H1 (cell line): Measurements from ENCODE around the gene LSM5. TPM values are rescaled to one million over a fixed set of nuclear protein-coding genes. Genes with fewer than 3 reads are reported as not detected.

Experiments used
- CTCF ChIA-PET: fragments of 300-600 bp; sonication (Branson Sonifier 250); formaldehyde crosslinking; loops from one replicate; lab custom pipeline; 2021; ENCODE audit not compliant: partially characterized antibody; lab: Charles Lee
- POLR2A ChIA-PET: fragments of 300-600 bp; sonication (Branson Sonifier 250); formaldehyde crosslinking; loops from one replicate; lab custom pipeline; 2021; ENCODE audit warnings: inconsistent platforms; ENCODE audit not compliant: partially characterized antibody; lab: Charles Lee
- DNase-seq, 2 experiments: peaks; one replicate each; pipeline versions ENCODE4 v3.0.0 to v3.0.0-alpha.2; 2010 to 2022; ENCODE audit warnings: low spot score in 2 of 2, low read depth in 1 of 2, mixed read lengths in 1 of 2
- FAIRE-seq: peaks from 2 replicates; lab custom pipeline; 2011; peaks lifted over from hg19 to GRCh38; lab: Jason Lieb, UNC
- H2AFZ ChIP-seq: 2 replicates; pipeline ENCODE4 v1.8.1; 2012; ENCODE audit warnings: low read length, inconsistent platforms
- H2AK5ac ChIP-seq: 2 replicates; pipeline ENCODE4 v1.6.1; 2013; ENCODE audit warnings: low read depth, low read length
- H2BK120ac ChIP-seq: replicated peaks from 2 replicates; pipeline ENCODE3; 2013; ENCODE audit warnings: low read depth, low read length, inconsistent platforms
- H2BK12ac ChIP-seq: 2 replicates; pipeline ENCODE4 v1.6.1; 2013; ENCODE audit warnings: low read depth, low read length
- H2BK15ac ChIP-seq: 2 replicates; pipeline ENCODE4 v1.6.1; 2013; ENCODE audit warnings: low read length
- H2BK20ac ChIP-seq: 2 replicates; pipeline ENCODE4 v1.6.1; 2013; ENCODE audit warnings: low read length
- H2BK5ac ChIP-seq: 2 replicates; pipeline ENCODE4 v1.6.1; 2013; ENCODE audit warnings: low read depth, low read length
- H3K14ac ChIP-seq: 2 replicates; pipeline ENCODE4 v1.6.1; 2013; ENCODE audit warnings: inconsistent platforms; ENCODE audit not compliant: insufficient read length
- H3K18ac ChIP-seq: 2 replicates; pipeline ENCODE4 v1.6.1; 2013; ENCODE audit warnings: low read length; ENCODE audit errors: extremely low read depth
- H3K23ac ChIP-seq: 2 replicates; pipeline ENCODE4 v1.6.1; 2013; ENCODE audit warnings: inconsistent platforms; ENCODE audit not compliant: insufficient read length
- H3K23me2 ChIP-seq: 2 replicates; pipeline ENCODE4 v1.6.1; 2013; ENCODE audit warnings: low read depth, low read length
- H3K27ac ChIP-seq: 2 replicates; pipeline ENCODE4 v1.6.1; 2011; ENCODE audit warnings: low read depth, low read length, inconsistent platforms
- H3K27me3 ChIP-seq, 4 experiments: replicated peaks in 1 of 4; 1 replicate in 1 of 4; 2 replicates in 3 of 4; pipeline versions ENCODE4 v1.6.1 to v1.8.1; 2011 to 2013; ENCODE audit warnings: low read length in 3 of 4, mild to moderate bottlenecking in 3 of 4, inconsistent platforms in 2 of 4, mixed read lengths in 2 of 4, moderate library complexity in 1 of 4; ENCODE audit not compliant: control insufficient read depth in 3 of 4, insufficient read depth in 3 of 4; ENCODE audit errors: extremely low read depth in 1 of 4
- H3K36me3 ChIP-seq, 4 experiments: 2 replicates each; pipeline versions ENCODE4 v1.6.1 to v1.8.1; 2011 to 2013; ENCODE audit warnings: mild to moderate bottlenecking in 4 of 4, low read length in 3 of 4, moderate library complexity in 2 of 4, control low read depth in 1 of 4, inconsistent platforms in 1 of 4; ENCODE audit not compliant: insufficient read depth in 4 of 4, control insufficient read depth in 2 of 4
- H3K4ac ChIP-seq: replicated peaks from 2 replicates; pipeline ENCODE3; 2013; ENCODE audit warnings: low read length, low read depth, mixed read lengths, inconsistent platforms; ENCODE audit not compliant: insufficient read length
- H3K4me1 ChIP-seq, 4 experiments: replicated peaks in 1 of 4; 1 replicate in 1 of 4; 2 replicates in 3 of 4; pipeline versions ENCODE4 v1.6.1 to v1.8.1; 2011 to 2013; ENCODE audit warnings: low read length in 3 of 4, inconsistent platforms in 2 of 4, mixed read lengths in 1 of 4; ENCODE audit not compliant: insufficient read depth in 4 of 4, control insufficient read depth in 3 of 4
- H3K4me2 ChIP-seq, 2 experiments: 2 replicates each; pipeline versions ENCODE4 v1.6.1 to v1.8.1; 2011 to 2013; ENCODE audit warnings: low read depth in 2 of 2, low read length in 2 of 2, control low read depth in 1 of 2, inconsistent platforms in 1 of 2, mild to moderate bottlenecking in 1 of 2; ENCODE audit not compliant: insufficient read depth in 1 of 2
- H3K4me3 ChIP-seq, 4 experiments: fragments of 200-600, 300-600 bp in 1 of 4; sonication (generic), shearing (Covaris generic), sonication (Bioruptor Twin) in 1 of 4; 2 replicates each; pipeline versions ENCODE4 v1.5.1 to v1.8.1; 2011 to 2016; ENCODE audit warnings: low read length in 4 of 4, low read depth in 3 of 4, control low read depth in 2 of 4, inconsistent platforms in 2 of 4, mild to moderate bottlenecking in 2 of 4, mixed read lengths in 1 of 4, moderate library complexity in 1 of 4; ENCODE audit not compliant: insufficient read depth in 2 of 4; ENCODE audit errors: extremely low read depth in 1 of 4
- H3K56ac ChIP-seq: replicated peaks from 2 replicates; pipeline ENCODE3; 2013; ENCODE audit warnings: low read depth, mild to moderate bottlenecking, mixed read lengths, low read length, inconsistent platforms; ENCODE audit not compliant: insufficient read length
- H3K79me1 ChIP-seq: 2 replicates; pipeline ENCODE4 v1.6.1; 2013; ENCODE audit warnings: low read depth, low read length, control low read depth
- H3K79me2 ChIP-seq, 2 experiments: 2 replicates each; pipeline versions ENCODE4 v1.6.1 to v1.8.1; 2012 to 2013; ENCODE audit warnings: low read length in 2 of 2, mild to moderate bottlenecking in 2 of 2, inconsistent platforms in 1 of 2; ENCODE audit not compliant: insufficient read depth in 2 of 2, control insufficient read depth in 1 of 2
- H3K9ac ChIP-seq, 4 experiments: replicated peaks in 1 of 4; 1 replicate in 1 of 4; 2 replicates in 3 of 4; pipeline versions ENCODE4 v1.6.1 to v1.8.1; 2011 to 2013; ENCODE audit warnings: low read depth in 3 of 4, low read length in 3 of 4, control low read depth in 2 of 4, mild to moderate bottlenecking in 2 of 4, moderate library complexity in 2 of 4, inconsistent platforms in 1 of 4; ENCODE audit errors: extremely low read depth in 1 of 4
- H3K9me3 ChIP-seq, 2 experiments: 2 replicates each; pipeline versions ENCODE4 v1.6.1 to v1.8.1; 2012 to 2013; ENCODE audit warnings: mild to moderate bottlenecking in 2 of 2, moderate library complexity in 2 of 2, control low read depth in 1 of 2, inconsistent platforms in 1 of 2, low read depth in 1 of 2, low read length in 1 of 2, mixed read lengths in 1 of 2; ENCODE audit not compliant: insufficient read depth in 2 of 2
- H4K20me1 ChIP-seq, 2 experiments: replicated peaks in 1 of 2; 2 replicates each; pipeline versions ENCODE3 to v1.8.1; 2011 to 2013; ENCODE audit warnings: inconsistent platforms in 2 of 2, low read length in 2 of 2, mild to moderate bottlenecking in 1 of 2; ENCODE audit not compliant: insufficient read depth in 2 of 2, control insufficient read depth in 1 of 2
- H4K5ac ChIP-seq: 2 replicates; pipeline ENCODE4 v1.6.1; 2013; ENCODE audit warnings: low read length, low read depth, mixed read lengths, inconsistent platforms; ENCODE audit not compliant: insufficient read length
- H4K8ac ChIP-seq: 2 replicates; pipeline ENCODE4 v1.8.0; 2013; ENCODE audit warnings: mild to moderate bottlenecking, moderate library complexity, low read length, inconsistent platforms; ENCODE audit not compliant: insufficient read depth; ENCODE audit errors: extremely low read depth
- H4K91ac ChIP-seq: replicated peaks from 2 replicates; pipeline ENCODE3; 2013; ENCODE audit warnings: low read length, mixed read lengths, inconsistent platforms; ENCODE audit not compliant: insufficient read length
- ASH2L ChIP-seq: fragments of 200-600, 300-600 bp; sonication (generic); IDR thresholded peaks from one replicate; pipeline ENCODE4 v1.7.1; 2017; ENCODE audit warnings: low read length
- BCL11A ChIP-seq, 2 experiments: IDR thresholded peaks; one replicate each; pipeline ENCODE4 v1.6.1; 2011; ENCODE audit warnings: low read depth in 2 of 2, low read length in 2 of 2, mild to moderate bottlenecking in 2 of 2
- CTBP2 ChIP-seq: IDR thresholded peaks from 2 replicates; pipeline ENCODE4 v1.7.0; 2011; ENCODE audit warnings: borderline replicate concordance, mild to moderate bottlenecking, moderate library complexity, mixed read lengths, low read length; ENCODE audit not compliant: insufficient read depth, insufficient read length
- HDAC2 ChIP-seq, 2 experiments: fragments of 300-600 bp in 1 of 2; sonication (generic) in 1 of 2; IDR thresholded peaks; 2 replicates each; pipeline ENCODE4 v1.6.1; 2011 to 2012; ENCODE audit warnings: low read depth in 2 of 2, low read length in 2 of 2, mild to moderate bottlenecking in 2 of 2, moderate library complexity in 2 of 2, borderline replicate concordance in 1 of 2, inconsistent platforms in 1 of 2
- NANOG ChIP-seq: IDR thresholded peaks from 2 replicates; pipeline ENCODE4 v1.6.1; 2011; ENCODE audit warnings: low read length, low read depth, mild to moderate bottlenecking, inconsistent platforms; ENCODE audit not compliant: insufficient read depth, poor library complexity, severe bottlenecking
- RBBP5 ChIP-seq: IDR thresholded peaks from 2 replicates; pipeline ENCODE4 v1.7.1; 2012; ENCODE audit warnings: low read depth, mild to moderate bottlenecking, inconsistent platforms, low read length, moderate library complexity, borderline replicate concordance
- RXRA ChIP-seq: IDR thresholded peaks from 2 replicates; pipeline ENCODE4 v1.6.1; 2011; ENCODE audit warnings: low read depth, mild to moderate bottlenecking, low read length, moderate library complexity; ENCODE audit not compliant: insufficient read depth
- SP2 ChIP-seq: IDR thresholded peaks from 2 replicates; pipeline ENCODE4 v1.6.1; 2012; ENCODE audit warnings: mild to moderate bottlenecking, low read length, inconsistent platforms
- TAF7 ChIP-seq: optimal IDR thresholded peaks from 2 replicates; pipeline ENCODE3; 2011; ENCODE audit warnings: low read depth, mild to moderate bottlenecking, inconsistent platforms, low read length, moderate library complexity, borderline replicate concordance
- WGBS, 2 experiments: shearing (Covaris generic) in 1 of 2; methylation state at CpG; one replicate each; pipeline versions ENCODE4 v1.1.6 to v1.1.7; 2013 to 2015; ENCODE audit warnings: low lambda C conversion rate in 2 of 2, mixed read lengths in 2 of 2, inconsistent platforms in 1 of 2, low coverage in 1 of 2, missing lambda C conversion rate in 1 of 2; ENCODE audit not compliant: insufficient replicate concordance in 2 of 2, insufficient coverage in 1 of 2, insufficient read length in 1 of 2; ENCODE audit errors: extremely low coverage in 1 of 2, missing lambda C conversion rate in 1 of 2; 5-methylcytosine and 5-hydroxymethylcytosine counted together
- polyA plus RNA-seq, 7 experiments: library from polyadenylated mRNA; depleted of rRNA in 3 of 7; stranded (reverse) in 5 of 7; unstranded in 2 of 7; fragments of >200 nt in 5 of 7; fragments of 200-250 nt in 2 of 7; gene quantifications; 1 replicate in 5 of 7; 2 replicates in 1 of 7; 4 replicates in 1 of 7; pipeline versions ENCODE4 v1.2.1 to v1.2.3, GENCODE V29; 2011 to 2013; ENCODE audit warnings: missing spikeins in 2 of 7, mixed read lengths in 2 of 7
- total RNA-seq: library from RNA; stranded (reverse); fragmentation: NEBNext Ultra II Directional; extraction: Animal tissue kit (Norgen Biotek cat#: 25700); gene quantifications from 2 replicates; pipeline ENCODE4 v1.2.1, GENCODE V29; 2021
- TF ChIP-seq, protein P1 (sequence below): IDR thresholded peaks from 2 replicates; pipeline ENCODE4 v1.6.1; 2012; ENCODE audit warnings: low read length, inconsistent platforms
- TF ChIP-seq, protein P2 (sequence below): IDR thresholded peaks from 2 replicates; pipeline ENCODE4 v1.6.1; 2012; ENCODE audit warnings: inconsistent platforms

The LSM5 gene
- total and polyA plus RNA-seq, 2 of the 8 experiments (the other 6 are each of a cell fraction or from before 2014, with no cell fraction given) = 58.9 to 103 TPM

DNA sequence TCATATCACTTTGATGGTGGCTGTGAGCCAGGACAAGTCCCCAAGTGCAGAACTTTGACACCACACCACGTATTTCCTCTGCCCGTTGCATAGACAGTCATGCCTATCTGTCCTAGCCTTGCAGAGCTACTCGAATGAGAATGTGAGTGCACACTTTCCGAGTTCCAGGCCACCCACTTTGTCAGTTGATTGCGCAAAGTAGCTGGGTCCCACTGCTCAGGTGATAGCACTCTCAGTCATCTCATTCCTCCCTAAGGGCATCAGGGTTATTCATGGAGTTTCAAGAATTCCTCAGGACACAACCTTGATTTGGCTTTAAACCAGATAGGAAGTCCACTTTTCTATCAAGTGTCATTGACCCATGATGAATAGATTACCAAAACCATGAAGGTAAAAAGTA lies 19.3 kb downstream of the LSM5 start:
- Histone ChIP-seq H3K18ac (no peak overlapping the region), H3K4me2 (no peak overlapping the region), H3K4me1 (no peaks in the 10 kb centered on the region), H3K27me3 (no peaks in the 10 kb centered on the region), H3K23ac (no peak overlapping the region), H3K36me3 (no peaks in the 10 kb centered on the region), H4K8ac (no peak overlapping the region), H3K9me3 (no peaks in the 10 kb centered on the region), H3K79me2 (no peaks in the 10 kb centered on the region), H3K4ac (no peak overlapping the region), H2BK12ac (no peak overlapping the region), H4K20me1 (no peaks in the 10 kb centered on the region), H2AFZ (no peak overlapping the region), H4K91ac (no peak overlapping the region), H4K5ac (no peak overlapping the region), H3K56ac (no peak overlapping the region), H3K27ac (no peak overlapping the region), H2AK5ac (no peak overlapping the region), H2BK20ac (no peak overlapping the region), H2BK15ac (no peak overlapping the region), H3K23me2 (no peaks in the 10 kb centered on the region), H3K9ac (no peak overlapping the region), H3K79me1 (no peaks in the 10 kb centered on the region), H3K14ac (no peak overlapping the region), H2BK120ac (no peak overlapping the region), H3K4me3 (no peak overlapping the region), H2BK5ac (no peak overlapping the region)
- ChIA-PET POLR2A (interaction anchor here (1.6 kb wide), 1 partner anchor 25 kb away, joined by 4 read pairs; no protein-coding TSS in a partner anchor), CTCF (interaction anchor here (1.5 kb wide), 1 partner anchor 9 kb away, joined by 4 read pairs; no protein-coding TSS in a partner anchor)
- WGBS, 2 experiments = 72% methylated on average over 5 of the region's 5 CpGs; no CpG with 5 or more reads in 1 of the 2 experiments
- FAIRE-seq (no peak), DNase-seq (no peak)
- no peak for TF ChIP-seq CTBP2
- no peak for TF ChIP-seq TAF7
- TF ChIP-seq, protein P1, sequence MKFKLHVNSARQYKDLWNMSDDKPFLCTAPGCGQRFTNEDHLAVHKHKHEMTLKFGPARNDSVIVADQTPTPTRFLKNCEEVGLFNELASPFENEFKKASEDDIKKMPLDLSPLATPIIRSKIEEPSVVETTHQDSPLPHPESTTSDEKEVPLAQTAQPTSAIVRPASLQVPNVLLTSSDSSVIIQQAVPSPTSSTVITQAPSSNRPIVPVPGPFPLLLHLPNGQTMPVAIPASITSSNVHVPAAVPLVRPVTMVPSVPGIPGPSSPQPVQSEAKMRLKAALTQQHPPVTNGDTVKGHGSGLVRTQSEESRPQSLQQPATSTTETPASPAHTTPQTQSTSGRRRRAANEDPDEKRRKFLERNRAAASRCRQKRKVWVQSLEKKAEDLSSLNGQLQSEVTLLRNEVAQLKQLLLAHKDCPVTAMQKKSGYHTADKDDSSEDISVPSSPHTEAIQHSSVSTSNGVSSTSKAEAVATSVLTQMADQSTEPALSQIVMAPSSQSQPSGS = no peak
- TF ChIP-seq, protein P2, sequence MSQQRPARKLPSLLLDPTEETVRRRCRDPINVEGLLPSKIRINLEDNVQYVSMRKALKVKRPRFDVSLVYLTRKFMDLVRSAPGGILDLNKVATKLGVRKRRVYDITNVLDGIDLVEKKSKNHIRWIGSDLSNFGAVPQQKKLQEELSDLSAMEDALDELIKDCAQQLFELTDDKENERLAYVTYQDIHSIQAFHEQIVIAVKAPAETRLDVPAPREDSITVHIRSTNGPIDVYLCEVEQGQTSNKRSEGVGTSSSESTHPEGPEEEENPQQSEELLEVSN = no peak
- TF ChIP-seq HDAC2 (IDR thresholded peaks at IDR 0.05; ENCODE audit: borderline replicate concordance in 1 of 2, low read depth in 2 of 2, low read length in 2 of 2) = no peak
- TF ChIP-seq SP2 = no peak
- TF ChIP-seq RBBP5 = no peak
- no peak for TF ChIP-seq NANOG
- no peak for TF ChIP-seq BCL11A (IDR thresholded peaks at IDR 0.05; ENCODE audit: low read depth in 2 of 2, low read length in 2 of 2)
- no peak for TF ChIP-seq RXRA
- TF ChIP-seq ASH2L = no peak
